ENCODE data around the gene ADAP1. TPM values are rescaled to one million over a fixed set of nuclear protein-coding genes. Genes with fewer than 3 reads are reported as not detected.

ADAP1 gene
- total RNA-seq, 6 experiments from 2014 or later: 1.4 to 4.2 (median 2.7) TPM

DNA sequence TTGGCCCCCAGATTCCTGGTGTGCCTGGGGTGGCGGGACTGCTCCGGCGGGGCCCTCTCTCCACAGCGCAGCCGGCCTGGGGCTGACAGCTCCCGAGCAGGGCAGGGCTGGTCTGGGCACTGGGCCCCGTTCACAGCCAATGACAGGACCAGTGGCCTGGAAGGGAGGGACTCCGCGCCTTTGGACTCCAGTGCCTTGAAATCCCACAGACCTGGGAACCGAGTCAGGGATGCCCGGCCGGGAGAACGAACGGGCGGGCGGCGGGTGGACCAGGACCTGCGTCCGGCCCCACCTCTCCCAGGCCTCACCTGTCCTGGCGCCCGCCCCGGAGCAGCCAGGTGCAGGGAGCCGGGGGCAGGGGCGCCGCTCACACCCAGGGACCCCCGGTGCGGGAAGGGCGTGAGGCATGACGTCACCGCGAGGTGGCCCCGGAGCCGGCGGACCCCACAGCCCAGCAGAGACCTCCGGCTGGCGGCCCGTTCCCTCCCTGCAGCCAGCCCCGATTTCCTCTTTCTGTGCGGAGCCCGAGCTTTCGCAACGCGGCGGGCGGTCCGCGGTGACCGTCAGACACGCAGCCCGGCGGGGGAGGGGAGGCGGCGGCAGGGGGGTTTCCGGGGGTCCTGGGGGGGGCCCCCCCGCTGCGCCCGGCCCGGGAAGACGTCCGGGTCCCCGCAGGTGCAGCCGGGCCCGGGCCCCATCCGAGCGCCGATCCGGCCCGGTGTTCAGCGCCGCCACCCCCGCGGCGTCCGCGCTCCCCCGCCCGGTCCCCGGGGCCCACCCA lies 743 bp downstream of the ADAP1 start:
- intact Hi-C loops (cut with DNase I): no loop called here
- Histone ChIP-seq H3K4me1 (peaks cover 0 to 9% (median 0%) of the 10 kb centered on the region in 4 donors), H3K4me3 (peak overlapping the region; percentile 38 to 48 (median 40)), H3K27ac (peak overlapping the region in 2 of 3 donors; percentile 36 to 53), H3K9me3 (no peaks in the 10 kb centered on the region), H3K27me3 (peaks cover 0 to 3% of the 10 kb centered on the region in 2 donors), H3K36me3 (no peaks in the 10 kb centered on the region)
- WGBS (ENCODE audit: insufficient coverage, low coverage, low lambda C conversion rate, missing lambda C conversion rate): 0% methylated on average over 2 of the region's 78 CpGs
- no peak for TF ChIP-seq POLR2A (IDR thresholded peaks at IDR 0.05)
- no peak for TF ChIP-seq CTCF (IDR thresholded peaks at IDR 0.05)
- ATAC-seq (peak; percentile 54 to 66 (median 64)), DNase-seq (peak; percentile 65 to 77 (median 71))

- H3K27ac ChIP-seq: no peak overlapping the region
- no peaks in the 10 kb centered on the region for H3K9me3 ChIP-seq
- peaks cover 0 to 3% of the 10 kb centered on the region in 2 donors for H3K27me3 ChIP-seq
- no peak for ATAC-seq
- no peaks in the 10 kb centered on the region for H3K36me3 ChIP-seq
- intact Hi-C loops (cut with DNase I): no loop called here
- no CpG with 5 or more reads among the region's 20 CpGs for WGBS (ENCODE audit: insufficient coverage, low coverage, low lambda C conversion rate, missing lambda C conversion rate)
- peak; percentile 14 to 51 (median 44) for DNase-seq
- TF ChIP-seq POLR2A (IDR thresholded peaks at IDR 0.05): no peak
- TF ChIP-seq CTCF (IDR thresholded peaks at IDR 0.05): no peak
- peaks cover 0 to 9% (median 0%) of the 10 kb centered on the region in 4 donors for H3K4me1 ChIP-seq
- peak overlapping the region in 1 of 3 donors; percentile 48 for H3K4me3 ChIP-seq
Measured at GRCh38 chr7:952548-953441, 1.7 kb downstream of the ADAP1 start.

GRCh38 chr7:951881-952547 lies 2.5 kb downstream of the ADAP1 start:
- H3K27me3 ChIP-seq: peaks cover 0 to 3% of the 10 kb centered on the region in 2 donors
- H3K4me1 ChIP-seq: peaks cover 0 to 9% (median 0%) of the 10 kb centered on the region in 4 donors
- WGBS (ENCODE audit: insufficient coverage, low coverage, low lambda C conversion rate, missing lambda C conversion rate): 87% methylated on average over 6 of the region's 21 CpGs
- intact Hi-C loops (cut with DNase I): no loop called here
- no peak overlapping the region for H3K27ac ChIP-seq
- no peak overlapping the region for H3K4me3 ChIP-seq
- no peak for TF ChIP-seq POLR2A (IDR thresholded peaks at IDR 0.05)
- TF ChIP-seq CTCF (IDR thresholded peaks at IDR 0.05): no peak
- DNase-seq (peak; percentile 17 to 52 (median 42)), ATAC-seq (no peak)
- H3K36me3 ChIP-seq: no peaks in the 10 kb centered on the region
- H3K9me3 ChIP-seq: no peaks in the 10 kb centered on the region
